Kidney tubule cell (primary cell): ENCODE measurements around the gene MEGF6.

Experiments used
- DNase-seq: peaks from one replicate; pipeline ENCODE4 v3.0.0-alpha.2; 2018; ENCODE audit warnings: low spot score

The MEGF6 gene

GRCh38 chr1:3611170-3612019 lies at the start of gene MEGF6:
Gene MEGF6, minus strand, starts transcription at chr1:3611508. Its CDS starts 240 bp downstream, at chr1:3611268.
- no peak for DNase-seq

- no peak for DNase-seq
Measured at GRCh38 chr1:3660704-3661103, 49.4 kb upstream of the MEGF6 start.

GRCh38 chr1:3659093-3659492 lies 47.8 kb upstream of the MEGF6 start:
- DNase-seq: no peak

- DNase-seq: no peak
Measured at GRCh38 chr1:3658231-3658615, 46.9 kb upstream of the MEGF6 start.

GRCh38 chr1:3657578-3658230 lies 46.4 kb upstream of the MEGF6 start:
- no peak for DNase-seq

- no peak for DNase-seq
Measured at GRCh38 chr1:3657096-3657475, 45.8 kb upstream of the MEGF6 start.

- no peak for DNase-seq
Measured at GRCh38 chr1:3656450-3657095, 45.3 kb upstream of the MEGF6 start.

GRCh38 chr1:3654549-3655281 lies 43.4 kb upstream of the MEGF6 start:
- DNase-seq: no peak

- DNase-seq: no peak
Measured at GRCh38 chr1:3653286-3653618, 41.9 kb upstream of the MEGF6 start.

- DNase-seq: no peak
Measured at GRCh38 chr1:3652548-3653285, 41.4 kb upstream of the MEGF6 start.

- DNase-seq: no peak
Measured at GRCh38 chr1:3651930-3652547, 40.7 kb upstream of the MEGF6 start, which contains the start of gene TP73. Gene TP73, plus strand, starts transcription at chr1:3652516. Its CDS starts 29,850 bp downstream, at chr1:3682366.

GRCh38 chr1:3651026-3651929 lies 40.0 kb upstream of the MEGF6 start:
- no peak for DNase-seq

- no peak for DNase-seq
Measured at GRCh38 chr1:3650248-3651025, 39.1 kb upstream of the MEGF6 start.

GRCh38 chr1:3649342-3650247 lies 38.3 kb upstream of the MEGF6 start, which contains the start of gene WRAP73:
Gene WRAP73, minus strand, starts transcription at chr1:3650103. Its CDS starts 104 bp downstream, at chr1:3649999.
- peak; percentile 91 for DNase-seq

GRCh38 chr1:3646596-3646995 lies 35.3 kb upstream of the MEGF6 start:
- no peak for DNase-seq

GRCh38 chr1:3645666-3646355 lies 34.5 kb upstream of the MEGF6 start:
- no peak for DNase-seq

GRCh38 chr1:3645247-3645646 lies 33.9 kb upstream of the MEGF6 start:
- DNase-seq: no peak

- no peak for DNase-seq
Measured at GRCh38 chr1:3644273-3644672, 33.0 kb upstream of the MEGF6 start.
